ENCODE measurements around the gene RLN3.

Gene RLN3

DNA sequence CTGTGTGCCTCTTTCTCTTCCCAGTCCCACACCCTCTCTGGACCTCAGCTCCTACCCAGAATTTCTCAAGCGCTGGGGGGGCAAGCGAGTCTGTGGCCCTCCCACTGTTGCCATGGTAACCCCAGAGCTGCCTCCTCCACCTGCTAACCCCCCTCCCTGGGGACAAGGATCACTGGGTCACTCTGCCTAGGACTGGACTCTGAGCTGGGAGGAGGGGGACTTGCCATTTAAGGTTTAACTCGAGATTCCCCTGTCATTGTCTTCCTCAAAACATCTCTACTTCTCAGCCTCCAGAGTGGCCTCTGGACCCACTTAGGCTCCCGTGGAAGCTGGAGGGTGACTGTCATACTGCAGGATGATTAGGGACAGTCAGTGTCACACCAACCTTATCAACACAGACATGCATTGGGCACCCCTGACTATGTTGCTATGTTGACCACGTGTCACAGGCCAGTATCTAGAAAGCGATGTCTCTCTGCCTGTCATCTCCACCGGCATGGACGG lies 31.8 kb downstream of the RLN3 start:
- no peak overlapping the region for H3K4me2 ChIP-seq (ENCODE audit: low read depth, low read length, poor library complexity, severe bottlenecking)
- H3K4me1 ChIP-seq (ENCODE audit: insufficient read depth, low read length, poor library complexity, severe bottlenecking) = no peaks in the 10 kb centered on the region
- no peak overlapping the region for H3K9ac ChIP-seq (ENCODE audit: low read depth, low read length, poor library complexity, severe bottlenecking)
- H4K20me1 ChIP-seq (ENCODE audit: insufficient read depth, low read length, poor library complexity, severe bottlenecking) = no peaks in the 10 kb centered on the region
- H3K79me2 ChIP-seq (ENCODE audit: insufficient read depth, low read length) = no peaks in the 10 kb centered on the region
- H3K36me3 ChIP-seq (ENCODE audit: insufficient read depth, low read length) = no peaks in the 10 kb centered on the region
- no peaks in the 10 kb centered on the region for H3K9me2 ChIP-seq (replicated peaks; ENCODE audit: low read depth, low read length)
- no peaks in the 10 kb centered on the region for H3F3A ChIP-seq (ENCODE audit: low read depth)
- no peak overlapping the region for H3K4me3 ChIP-seq (ENCODE audit: low read length, poor library complexity, severe bottlenecking)
- no peaks in the 10 kb centered on the region for H3K9me3 ChIP-seq (ENCODE audit: insufficient read depth, low read depth, low read length)
- H2AFZ ChIP-seq (ENCODE audit: low read length) = no peak overlapping the region
- no peaks in the 10 kb centered on the region for H3K27me3 ChIP-seq (ENCODE audit: insufficient read depth, low read length, poor library complexity, severe bottlenecking)
- TF ChIP-seq EZH2phosphoT487 (IDR thresholded peaks at IDR 0.05; ENCODE audit: borderline replicate concordance) = no peak
- TF ChIP-seq, protein P1, sequence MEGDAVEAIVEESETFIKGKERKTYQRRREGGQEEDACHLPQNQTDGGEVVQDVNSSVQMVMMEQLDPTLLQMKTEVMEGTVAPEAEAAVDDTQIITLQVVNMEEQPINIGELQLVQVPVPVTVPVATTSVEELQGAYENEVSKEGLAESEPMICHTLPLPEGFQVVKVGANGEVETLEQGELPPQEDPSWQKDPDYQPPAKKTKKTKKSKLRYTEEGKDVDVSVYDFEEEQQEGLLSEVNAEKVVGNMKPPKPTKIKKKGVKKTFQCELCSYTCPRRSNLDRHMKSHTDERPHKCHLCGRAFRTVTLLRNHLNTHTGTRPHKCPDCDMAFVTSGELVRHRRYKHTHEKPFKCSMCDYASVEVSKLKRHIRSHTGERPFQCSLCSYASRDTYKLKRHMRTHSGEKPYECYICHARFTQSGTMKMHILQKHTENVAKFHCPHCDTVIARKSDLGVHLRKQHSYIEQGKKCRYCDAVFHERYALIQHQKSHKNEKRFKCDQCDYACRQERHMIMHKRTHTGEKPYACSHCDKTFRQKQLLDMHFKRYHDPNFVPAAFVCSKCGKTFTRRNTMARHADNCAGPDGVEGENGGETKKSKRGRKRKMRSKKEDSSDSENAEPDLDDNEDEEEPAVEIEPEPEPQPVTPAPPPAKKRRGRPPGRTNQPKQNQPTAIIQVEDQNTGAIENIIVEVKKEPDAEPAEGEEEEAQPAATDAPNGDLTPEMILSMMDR (conservative IDR thresholded peaks at IDR 0.05; ENCODE audit: low read length) = no peak

DNA sequence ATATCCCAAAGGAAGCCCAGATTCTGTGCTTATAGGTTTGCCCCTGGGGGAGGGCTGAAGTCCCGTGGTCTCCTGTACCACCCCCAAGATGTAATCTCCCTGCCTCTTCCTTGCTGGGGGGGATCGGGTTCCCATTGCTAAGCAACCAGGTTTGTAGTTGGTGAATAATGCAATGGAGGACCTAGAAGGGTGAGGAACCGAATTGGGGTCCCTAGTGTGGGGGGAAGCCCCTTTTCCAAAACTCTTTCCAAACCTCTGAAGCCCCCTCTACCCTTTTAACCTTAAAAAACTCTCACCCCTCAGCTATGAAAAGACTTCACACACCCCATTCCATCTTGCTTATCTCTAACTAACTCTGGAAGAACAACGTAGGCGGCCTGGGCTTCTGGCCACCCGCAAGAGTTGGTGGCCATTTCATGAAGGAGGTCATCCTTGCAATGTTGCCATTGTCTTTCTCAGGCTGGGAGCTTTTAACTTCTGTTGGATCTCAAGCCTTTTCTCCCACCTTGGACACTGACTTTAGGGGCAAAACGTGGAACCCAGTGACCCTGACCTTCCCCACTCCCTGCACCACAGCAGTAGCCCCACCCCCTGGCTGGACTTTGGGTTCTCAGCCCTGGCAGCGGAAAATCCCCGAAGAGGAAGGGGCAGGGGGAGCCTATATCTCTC lies 33.3 kb downstream of the RLN3 start:
- Histone ChIP-seq H3K36me3 (ENCODE audit: insufficient read depth, low read length) (no peaks in the 10 kb centered on the region), H3K4me2 (ENCODE audit: low read depth, low read length, poor library complexity, severe bottlenecking) (no peak overlapping the region), H3K4me1 (ENCODE audit: insufficient read depth, low read length, poor library complexity, severe bottlenecking) (no peaks in the 10 kb centered on the region), H3K9ac (ENCODE audit: low read depth, low read length, poor library complexity, severe bottlenecking) (no peak overlapping the region), H3K27me3 (ENCODE audit: insufficient read depth, low read length, poor library complexity, severe bottlenecking) (no peaks in the 10 kb centered on the region), H4K20me1 (ENCODE audit: insufficient read depth, low read length, poor library complexity, severe bottlenecking) (no peaks in the 10 kb centered on the region), H3K9me3 (ENCODE audit: insufficient read depth, low read depth, low read length) (no peaks in the 10 kb centered on the region), H3F3A (ENCODE audit: low read depth) (no peaks in the 10 kb centered on the region), H3K79me2 (ENCODE audit: insufficient read depth, low read length) (no peaks in the 10 kb centered on the region), H2AFZ (ENCODE audit: low read length) (no peak overlapping the region), H3K9me2 (replicated peaks; ENCODE audit: low read depth, low read length) (no peaks in the 10 kb centered on the region), H3K4me3 (ENCODE audit: low read length, poor library complexity, severe bottlenecking) (no peak overlapping the region)
- TF ChIP-seq, protein P1 (conservative IDR thresholded peaks at IDR 0.05; ENCODE audit: low read length) = no peak
- no peak for TF ChIP-seq EZH2phosphoT487 (IDR thresholded peaks at IDR 0.05; ENCODE audit: borderline replicate concordance)

DNA sequence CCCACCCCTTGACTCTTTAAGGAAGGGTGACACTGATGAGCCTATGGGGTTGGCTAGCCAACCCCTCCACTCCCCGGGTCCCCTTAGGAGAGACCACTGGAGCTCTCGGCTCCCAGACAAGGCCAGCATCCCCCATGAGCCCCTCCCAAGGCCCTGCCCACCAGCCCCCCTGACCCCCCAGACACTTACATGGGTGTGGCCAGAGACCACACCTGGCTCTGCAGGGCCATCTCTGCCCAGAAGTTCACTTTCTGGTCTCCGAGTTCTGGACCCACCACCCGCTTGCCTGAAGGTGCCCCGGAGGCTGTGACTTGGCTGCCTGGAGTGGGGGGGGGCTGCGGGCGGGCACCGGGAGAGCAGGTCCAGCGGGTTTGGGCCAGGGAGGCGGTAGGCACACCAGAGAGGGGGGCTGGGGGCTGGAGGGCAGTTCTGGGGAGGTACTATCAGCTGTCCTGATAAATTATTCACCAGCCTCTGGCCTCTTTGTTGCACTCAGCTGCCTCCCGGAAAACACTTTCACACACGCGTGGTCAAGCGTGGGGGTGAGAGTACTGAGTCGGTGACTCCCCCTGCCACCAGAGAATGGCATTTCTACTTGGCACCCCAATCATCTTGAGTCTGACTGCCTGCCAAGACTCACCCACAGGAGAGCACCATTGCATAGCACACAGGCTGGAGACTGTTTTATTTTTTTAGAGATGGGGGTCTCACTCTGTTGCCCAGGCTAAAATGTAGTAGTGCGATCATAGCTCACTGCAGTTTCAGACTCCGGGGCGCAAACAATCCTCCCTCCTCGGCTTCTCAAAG lies 34.0 kb downstream of the RLN3 start, which contains the start of gene PALM3:
TSS of gene PALM3 (minus strand) at position 326 of the 807 bp plus-strand sequence. CDS start at position 230, 96 bp downstream.
- H3K9me2 ChIP-seq (replicated peaks; ENCODE audit: low read depth, low read length) = no peaks in the 10 kb centered on the region
- H3K9me3 ChIP-seq (ENCODE audit: insufficient read depth, low read depth, low read length) = no peaks in the 10 kb centered on the region
- H2AFZ ChIP-seq (ENCODE audit: low read length) = no peak within 1 kb of the TSS
- no peaks in the 10 kb centered on the region for H3K27me3 ChIP-seq (ENCODE audit: insufficient read depth, low read length, poor library complexity, severe bottlenecking)
- H4K20me1 ChIP-seq (ENCODE audit: insufficient read depth, low read length, poor library complexity, severe bottlenecking) = no peaks in the 10 kb centered on the region
- TF ChIP-seq EZH2phosphoT487 (IDR thresholded peaks at IDR 0.05; ENCODE audit: borderline replicate concordance) = no peak
- TF ChIP-seq, protein P1 (conservative IDR thresholded peaks at IDR 0.05; ENCODE audit: low read length) = no peak
- no peak within 1 kb of the TSS for H3K4me3 ChIP-seq (ENCODE audit: low read length, poor library complexity, severe bottlenecking)
- no peaks in the 10 kb centered on the region for H3F3A ChIP-seq (ENCODE audit: low read depth)
- no peaks in the 10 kb centered on the region for H3K4me1 ChIP-seq (ENCODE audit: insufficient read depth, low read length, poor library complexity, severe bottlenecking)
- H3K36me3 ChIP-seq (ENCODE audit: insufficient read depth, low read length) = no peaks in the 10 kb centered on the region
- no peaks in the 10 kb centered on the region for H3K79me2 ChIP-seq (ENCODE audit: insufficient read depth, low read length)
- H3K9ac ChIP-seq (ENCODE audit: low read depth, low read length, poor library complexity, severe bottlenecking) = no peak within 1 kb of the TSS
- H3K4me2 ChIP-seq (ENCODE audit: low read depth, low read length, poor library complexity, severe bottlenecking) = no peak within 1 kb of the TSS

Data from Loucy (cell line).